SK-N-DZ (cell line): ENCODE data around the gene UTP18.

ENCODE experiments used
- DNase-seq: peaks from one replicate; pipeline ENCODE4 v3.0.0-alpha.2; 2015; ENCODE audit warnings: low spot score

UTP18 gene

DNA sequence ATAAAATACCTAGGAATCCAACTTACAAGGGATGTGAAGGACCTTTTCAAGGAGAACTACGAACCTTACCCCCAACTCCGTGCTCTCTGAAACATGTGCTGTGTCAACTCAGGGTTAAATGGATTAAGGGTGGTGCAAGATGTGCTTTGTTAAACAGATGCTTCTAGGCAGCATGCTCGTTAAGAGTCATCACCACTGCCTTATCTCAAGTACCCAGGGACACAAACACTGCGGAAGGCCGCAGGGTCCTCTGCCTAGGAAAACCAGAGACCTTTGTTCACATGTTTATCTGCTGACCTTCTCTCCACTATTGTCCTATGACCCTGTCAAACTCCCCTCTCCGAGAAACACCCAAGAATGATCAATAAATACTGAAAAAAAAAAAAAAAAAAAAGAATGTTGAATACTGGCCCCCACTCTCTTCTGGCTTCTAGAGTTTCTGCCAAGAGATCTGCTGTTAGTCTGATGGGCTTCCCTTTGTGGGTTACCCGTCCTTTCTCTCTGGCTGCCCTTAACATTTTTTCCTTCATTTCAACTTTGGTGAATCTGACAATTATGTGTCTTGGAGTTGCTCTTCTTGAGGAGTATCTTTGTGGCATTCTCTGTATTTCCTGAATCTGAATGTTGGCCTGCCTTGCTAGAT is 70.6 kb downstream of the UTP18 start:
- peak; percentile 65 for DNase-seq

DNA sequence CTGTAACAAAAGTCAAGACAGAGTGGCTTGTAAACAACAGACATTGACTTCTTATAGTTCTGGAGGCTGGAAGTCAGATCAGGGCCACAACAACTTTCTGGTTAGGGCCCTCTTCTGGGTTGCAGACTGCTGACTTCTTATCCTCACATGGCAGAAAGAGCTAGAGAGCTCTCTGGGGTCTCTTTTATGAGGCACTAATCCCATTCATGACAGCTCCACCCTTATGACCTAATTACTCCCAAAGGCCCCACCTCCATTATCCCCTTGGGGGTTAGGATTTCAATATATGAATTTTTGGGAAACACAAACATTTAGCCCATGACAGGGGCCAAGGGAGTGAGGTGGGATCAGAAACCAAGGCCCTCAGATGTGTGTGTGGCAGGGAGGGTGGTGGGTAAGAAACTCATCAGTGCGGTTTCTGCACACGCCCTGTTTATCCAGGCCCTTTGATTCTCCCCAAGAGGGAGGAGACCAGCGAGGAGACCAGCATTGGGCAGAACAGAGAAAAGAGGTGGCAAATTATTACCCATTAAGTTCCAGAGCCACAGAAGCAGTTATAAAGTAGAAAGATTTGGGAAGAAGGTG is 74.8 kb downstream of the UTP18 start:
- no peak for DNase-seq

DNA sequence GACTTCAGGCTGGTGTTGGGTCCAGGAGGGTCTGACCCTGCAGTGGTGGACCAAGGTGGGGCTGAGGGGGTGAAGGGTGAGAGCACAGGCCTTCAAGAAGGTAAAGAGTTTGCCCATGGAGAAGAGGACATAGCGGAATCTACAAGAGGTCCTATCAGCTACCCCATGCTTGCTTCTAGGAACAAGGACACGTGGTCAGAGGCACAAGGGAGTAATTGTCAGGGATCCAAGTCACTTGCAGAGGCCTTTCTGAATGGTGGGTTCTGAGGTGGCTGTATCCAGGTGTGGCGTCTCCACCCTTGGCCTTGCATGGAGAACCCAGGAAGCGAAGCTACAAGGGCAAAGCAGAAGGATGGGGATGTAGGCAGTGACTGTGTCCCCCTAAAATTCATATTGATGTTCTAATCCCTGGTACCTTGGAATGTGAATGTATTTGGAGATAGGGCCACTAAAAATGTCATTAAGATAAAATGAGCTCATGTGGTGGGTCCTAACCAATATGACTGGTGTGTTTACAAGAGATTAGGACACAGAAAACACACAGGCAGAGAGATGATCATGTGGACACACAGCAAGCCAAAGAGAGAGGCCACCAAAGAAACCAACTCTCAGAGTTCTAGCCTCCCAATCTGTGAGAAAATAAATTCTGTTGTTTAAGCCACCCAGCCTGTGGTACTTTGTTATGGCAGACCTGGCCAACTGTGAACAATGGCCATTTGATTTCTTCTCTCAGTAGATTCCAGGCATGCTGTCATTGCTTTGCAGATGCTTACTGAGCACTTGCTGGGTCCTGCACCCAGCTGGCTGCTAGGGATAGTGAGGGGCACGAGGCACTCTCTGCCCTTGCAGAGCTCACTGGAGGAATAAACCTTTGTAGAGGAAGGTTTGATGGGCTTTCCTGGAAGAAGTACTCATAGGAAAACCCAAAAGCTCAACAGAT is 75.8 kb downstream of the UTP18 start:
- no peak for DNase-seq

DNA sequence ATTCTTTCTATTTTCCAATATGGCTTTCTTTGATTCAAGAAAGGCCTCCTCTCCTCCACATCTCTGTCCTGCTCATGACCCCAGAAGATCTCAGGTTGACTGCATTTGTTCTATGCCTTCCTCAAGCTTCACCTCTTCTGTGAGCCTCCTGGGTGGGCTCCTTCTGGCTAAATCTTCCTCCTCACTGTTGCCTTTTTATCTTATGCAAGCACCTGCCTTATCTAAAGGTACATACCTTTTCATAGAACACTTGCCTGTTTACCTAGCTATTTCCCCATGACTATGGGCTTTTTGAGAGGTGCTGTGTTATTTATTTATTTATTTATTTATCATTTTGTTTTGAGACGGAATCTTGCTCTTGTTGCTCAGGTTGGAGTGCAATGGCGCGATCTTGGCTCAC is 81.1 kb downstream of the UTP18 start:
- no peak for DNase-seq

DNA sequence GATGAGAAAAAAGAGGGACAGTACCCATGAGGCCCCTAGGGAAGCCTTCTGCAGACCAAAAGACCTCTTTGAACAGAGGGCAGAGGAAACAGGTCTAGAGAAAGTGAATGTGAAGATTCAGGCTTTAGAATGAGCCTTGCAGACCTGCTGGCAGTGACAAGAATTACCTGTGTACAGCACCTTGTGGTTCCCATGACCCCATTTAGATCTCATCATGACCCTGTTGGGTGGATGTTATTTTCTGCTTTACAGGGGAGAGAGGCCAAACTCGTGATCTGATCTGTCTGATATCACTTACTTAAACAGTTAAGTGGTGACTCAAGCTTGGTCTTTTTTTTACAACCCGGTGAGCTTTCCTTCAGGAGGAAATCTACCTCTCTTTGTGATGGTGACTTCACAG is 81.9 kb downstream of the UTP18 start:
- DNase-seq, result no peak

DNA sequence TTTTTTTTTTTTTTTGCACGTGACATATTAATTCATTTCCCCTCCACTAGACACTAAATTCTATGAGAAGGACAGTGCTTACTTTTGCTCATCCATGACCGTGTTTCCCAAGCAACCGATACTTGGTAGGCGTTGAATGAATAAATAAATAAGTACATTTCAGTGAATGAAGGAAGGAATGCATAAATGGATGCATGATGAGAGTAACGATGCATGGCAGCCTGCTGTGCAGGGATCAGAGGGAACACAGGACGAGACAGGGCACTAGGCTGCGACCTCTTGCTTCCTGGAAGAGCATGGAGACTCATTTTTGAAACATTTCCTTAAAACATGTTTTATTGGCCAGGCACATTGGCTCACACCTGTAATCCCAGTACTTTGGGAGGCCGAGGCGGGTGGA is 84.2 kb downstream of the UTP18 start:
- DNase-seq, result no peak

DNA sequence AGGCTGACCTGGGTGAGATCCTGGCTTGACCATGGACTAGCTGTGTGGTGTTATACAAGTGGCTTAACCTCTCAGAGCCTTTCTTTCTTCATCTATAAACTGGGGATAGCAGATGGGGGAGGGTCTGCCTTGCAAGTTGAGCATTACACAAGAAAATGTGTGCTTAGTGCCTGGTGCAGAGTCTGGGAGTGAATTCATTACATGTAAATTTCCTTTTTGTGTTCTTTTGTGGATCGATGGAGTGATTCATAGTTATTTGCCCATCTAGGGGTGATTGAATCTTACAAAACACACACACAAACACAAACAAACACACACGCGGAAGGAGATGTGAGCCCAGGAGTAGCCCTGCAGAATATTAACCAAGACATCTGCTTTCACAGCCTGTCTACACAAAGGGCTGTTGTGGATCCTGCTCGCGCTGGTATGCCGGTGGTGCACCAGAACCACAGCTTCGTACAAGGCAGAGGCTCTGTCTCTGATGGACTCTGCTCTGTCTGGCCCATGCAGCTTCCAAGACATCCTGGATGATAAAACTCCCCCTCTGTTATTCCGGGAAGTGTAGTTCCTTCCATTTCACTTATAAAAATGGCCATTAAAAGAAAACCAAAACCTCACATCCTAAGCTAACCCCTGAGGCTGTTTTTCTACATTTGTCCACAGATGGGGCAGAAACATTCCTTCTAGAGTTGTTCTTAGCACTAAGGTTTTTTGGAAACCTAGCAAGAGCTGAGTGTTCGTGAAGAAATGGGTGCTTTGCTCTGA is 86.1 kb downstream of the UTP18 start:
- no peak for DNase-seq
